HT-29 (cell line): ENCODE data around the gene THAP10. TPM values are rescaled to one million over a fixed set of nuclear protein-coding genes. Genes with fewer than 3 reads are reported as not detected.

Experiments used
- DNase-seq: peaks from one replicate; pipeline ENCODE4 v3.0.0-alpha.2; 2015; ENCODE audit warnings: low spot score
- total RNA-seq: library from RNA; depleted of rRNA; stranded (reverse); fragments of >200 nt; shearing (Covaris generic); gene quantifications from 2 replicates; pipeline ENCODE4 v1.2.3, GENCODE V29; 2014; rRNA removed

The THAP10 gene
- total RNA-seq, 1 experiment from 2014 or later, result 2.7 TPM

- DNase-seq, result no peak
Observed at GRCh38 chr15:70853973-70854665, 38.1 kb downstream of the THAP10 start, which contains the start of gene LARP6. TSS of gene LARP6 (minus strand) at chr15:70854157. CDS start at chr15:70854088, 69 bp downstream.

DNA sequence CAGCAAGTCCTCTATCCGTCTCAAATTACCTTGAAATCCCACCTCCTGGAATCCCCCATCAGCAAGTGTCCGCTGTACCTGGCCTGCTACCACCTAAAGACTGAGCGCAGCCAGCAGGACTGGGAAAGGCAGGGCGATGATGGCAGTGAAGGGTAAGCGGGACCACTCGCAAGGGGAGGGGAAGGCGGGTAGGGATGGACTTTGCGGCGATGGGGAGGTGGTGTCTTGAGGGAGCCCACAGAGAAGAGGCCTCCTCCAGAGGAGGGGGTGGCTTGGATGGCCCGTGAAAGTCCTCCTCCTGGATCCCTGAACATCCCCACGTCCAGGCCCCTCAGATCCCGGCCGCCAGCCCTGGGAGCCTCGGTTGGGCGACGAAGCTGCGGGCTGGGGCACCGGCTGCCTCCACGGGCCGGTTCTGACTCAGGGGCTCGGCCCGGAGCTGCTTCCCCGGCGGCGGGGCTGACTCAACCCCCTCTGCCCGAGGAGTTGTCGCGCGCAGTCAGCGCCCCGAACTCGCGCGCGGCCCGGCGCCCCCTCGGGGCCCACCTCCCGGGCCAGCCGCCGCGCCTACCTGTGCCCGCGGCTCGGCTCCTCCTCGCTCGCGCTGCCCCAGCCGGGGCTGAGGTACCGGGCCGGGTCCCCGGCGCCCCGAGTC is 38.8 kb downstream of the THAP10 start:
- no peak for DNase-seq

DNA sequence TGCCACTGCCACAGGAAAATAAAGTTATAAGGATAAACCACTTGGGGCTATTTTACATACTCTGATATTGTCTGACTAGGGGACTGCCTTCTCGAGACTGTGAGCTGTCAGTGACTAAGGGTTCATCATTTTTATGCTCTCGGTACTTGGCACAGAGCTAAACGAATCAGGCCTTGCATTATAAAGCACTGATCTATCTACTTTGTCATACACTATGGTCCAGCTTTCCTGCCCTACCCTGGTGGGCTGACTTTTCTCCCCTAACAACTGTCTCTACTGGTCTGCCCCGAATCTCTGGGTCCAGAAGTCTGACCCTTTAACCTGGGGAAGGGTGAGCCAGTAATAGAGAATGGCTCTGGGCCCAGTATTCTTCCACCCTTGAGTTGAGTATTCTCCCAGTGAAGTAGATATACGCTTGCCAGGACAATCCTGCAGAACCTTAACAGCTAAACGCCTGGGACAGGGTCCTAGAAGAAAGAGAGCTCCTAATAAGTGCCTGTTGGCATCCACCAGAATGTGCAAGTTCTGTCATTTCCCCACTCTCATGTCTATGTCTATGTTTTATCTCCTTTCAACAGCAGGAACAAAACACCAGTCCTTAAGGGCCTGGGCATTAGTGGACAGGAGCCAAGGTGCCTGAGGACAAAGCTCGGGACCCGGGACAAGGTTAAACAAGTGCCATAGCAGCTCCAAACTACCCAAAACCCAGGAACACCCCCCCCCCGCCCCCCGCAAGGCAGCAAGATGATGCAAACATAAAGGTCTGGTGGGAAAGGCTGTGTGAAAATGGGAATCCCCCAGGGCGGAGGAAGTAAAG is 39.5 kb downstream of the THAP10 start:
- no peak for DNase-seq

DNA sequence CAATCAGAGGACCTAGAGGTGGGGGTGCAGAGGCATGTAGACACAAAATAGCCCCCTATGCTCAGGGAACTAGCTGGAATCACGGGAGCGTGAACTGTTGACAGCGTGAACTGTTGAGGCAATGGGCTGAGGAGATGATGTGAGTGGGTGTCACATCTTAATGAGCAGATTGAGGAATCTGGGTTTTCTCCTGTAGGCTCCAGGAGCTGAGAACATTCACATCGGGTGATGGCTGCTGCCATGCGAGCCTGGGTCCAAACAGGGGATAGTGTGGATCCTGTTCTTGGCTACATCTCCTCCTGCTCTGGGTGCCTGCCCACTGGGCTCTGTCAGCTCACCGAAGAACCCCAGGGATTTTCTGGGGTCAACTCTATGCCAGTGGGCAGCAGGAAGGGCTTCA is 40.3 kb downstream of the THAP10 start:
- DNase-seq, result no peak

DNA sequence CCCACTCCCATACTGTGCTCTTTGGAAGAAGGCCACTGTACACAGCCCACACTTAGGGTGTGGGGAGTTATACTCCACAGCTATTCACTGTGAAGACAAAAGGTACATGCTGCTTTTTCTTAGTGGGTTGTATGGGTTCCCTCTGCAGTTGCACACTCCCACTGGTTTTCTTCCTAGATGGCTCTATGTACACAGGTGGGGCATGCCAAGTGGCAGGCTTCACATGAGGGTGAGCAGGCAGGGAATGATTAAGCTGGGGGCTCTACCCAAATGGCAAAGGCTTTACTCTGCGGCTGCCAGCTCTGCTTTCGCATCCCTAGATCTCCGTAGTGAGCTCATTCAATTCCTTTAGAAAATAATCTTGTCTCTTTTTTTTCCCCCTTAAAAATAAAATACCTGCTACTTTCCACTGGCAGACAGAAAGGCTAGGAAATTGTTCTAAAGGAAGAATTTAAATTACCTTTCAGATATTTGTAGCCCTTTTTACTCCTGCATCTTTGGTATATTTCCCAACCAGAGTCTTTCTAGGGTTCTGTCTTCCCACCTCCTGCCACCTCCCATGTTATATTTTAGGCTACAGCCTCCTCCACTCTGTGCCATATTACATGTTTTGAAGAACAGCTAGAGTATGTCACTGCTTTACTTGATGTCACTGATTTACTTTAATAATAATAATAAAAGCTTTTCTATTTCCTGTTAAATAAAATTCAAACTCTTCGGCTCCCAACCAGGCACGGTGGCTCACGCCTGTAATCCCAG is 46.5 kb downstream of the THAP10 start:
- no peak for DNase-seq

DNA sequence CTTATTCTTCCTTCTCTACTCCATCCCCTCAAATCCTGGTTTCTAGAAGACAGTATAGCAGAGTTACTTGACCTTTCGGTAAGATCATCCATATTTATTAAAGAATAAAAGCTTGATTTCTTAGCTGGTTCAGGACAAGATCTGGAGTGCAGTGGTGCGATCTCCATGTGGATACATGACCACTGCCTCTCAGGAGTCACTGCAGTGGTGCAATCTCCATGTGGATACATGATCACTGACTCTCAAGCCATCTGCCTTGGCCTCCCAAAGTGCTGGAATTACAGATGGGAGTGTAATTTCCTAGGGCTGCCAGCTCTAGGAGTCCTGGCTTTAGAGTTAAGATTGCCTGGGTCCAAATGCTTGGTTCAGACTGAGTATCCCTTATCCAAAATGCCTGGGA is 54.8 kb downstream of the THAP10 start:
- DNase-seq, result no peak

DNA sequence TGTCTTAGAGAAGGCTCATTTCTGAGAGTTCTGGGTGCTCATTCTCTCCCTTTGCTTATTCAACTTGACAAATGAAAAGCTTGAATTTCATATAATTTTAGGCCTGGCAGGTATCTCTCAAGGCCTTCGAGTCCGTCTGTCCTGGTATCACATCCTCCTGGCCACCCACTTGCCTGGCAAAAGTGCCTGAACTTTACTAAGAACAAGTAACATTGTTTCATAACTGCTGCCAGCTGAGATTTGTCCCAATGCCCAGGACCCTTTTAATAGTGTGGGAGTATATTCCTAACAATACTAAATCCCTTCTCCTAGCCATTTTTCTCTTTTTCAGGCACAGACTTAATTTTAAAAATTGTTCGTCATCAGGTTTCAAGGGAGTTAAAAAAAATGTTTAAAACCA is 56.4 kb downstream of the THAP10 start:
- no peak for DNase-seq

DNA sequence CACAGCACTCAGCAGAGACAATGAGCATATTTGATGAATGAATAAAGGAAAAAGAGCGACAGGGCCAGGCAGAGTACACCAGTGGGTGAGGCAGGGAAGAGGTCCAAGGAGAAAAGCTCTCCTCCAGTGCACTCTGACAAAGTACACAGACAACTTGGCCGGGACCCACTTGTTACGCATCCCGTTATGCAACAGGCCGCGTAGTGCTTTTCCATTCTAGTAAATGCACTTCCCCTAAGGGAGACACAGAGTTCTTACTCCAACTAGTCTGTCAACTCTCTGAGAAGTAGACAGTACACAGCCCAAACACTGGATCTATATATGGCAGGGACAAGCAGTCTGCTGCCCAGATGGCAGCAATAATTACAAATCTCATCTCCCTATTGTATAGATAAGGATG is 56.8 kb downstream of the THAP10 start:
- DNase-seq, result no peak

DNA sequence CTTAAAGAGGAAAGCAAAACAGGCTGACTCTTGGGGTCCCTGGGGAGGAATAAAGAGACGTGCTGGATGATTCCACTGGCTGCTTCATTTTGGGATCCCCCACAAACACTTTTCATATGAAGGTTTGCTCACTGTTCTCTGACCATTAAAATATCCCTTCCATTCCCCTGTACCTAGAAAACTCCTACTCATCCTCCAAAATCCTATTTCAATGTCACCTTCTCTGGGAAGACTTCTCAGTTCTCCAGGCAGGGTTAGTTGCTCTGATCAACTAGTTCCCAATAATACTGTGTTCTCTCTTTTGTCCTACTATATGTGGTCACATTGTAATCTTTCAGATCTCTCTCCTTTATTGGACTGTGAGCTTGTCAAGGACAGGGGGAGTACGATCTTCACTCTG is 57.2 kb downstream of the THAP10 start:
- no peak for DNase-seq

GRCh38 chr15:70833861-70834765 is 58.1 kb downstream of the THAP10 start:
- peak; percentile 65 for DNase-seq

DNA sequence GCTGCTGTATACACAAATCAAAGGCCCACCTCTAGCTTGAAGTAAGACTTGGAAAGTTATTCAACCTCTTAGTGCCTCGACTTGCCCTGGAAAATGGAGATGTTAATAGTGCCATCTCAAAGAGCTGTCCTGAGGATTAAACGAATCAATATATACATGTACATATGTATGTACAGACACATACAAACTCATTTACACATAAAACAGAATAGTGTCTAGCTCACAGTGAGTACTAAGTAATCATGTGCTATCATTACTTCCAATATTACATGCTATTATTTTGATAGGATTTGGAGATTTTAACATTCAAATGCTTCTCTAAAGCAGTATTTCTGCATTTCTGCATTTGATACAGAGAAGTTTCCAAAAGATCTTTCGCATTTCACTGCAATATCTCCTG is 58.8 kb downstream of the THAP10 start:
- DNase-seq, result no peak

DNA sequence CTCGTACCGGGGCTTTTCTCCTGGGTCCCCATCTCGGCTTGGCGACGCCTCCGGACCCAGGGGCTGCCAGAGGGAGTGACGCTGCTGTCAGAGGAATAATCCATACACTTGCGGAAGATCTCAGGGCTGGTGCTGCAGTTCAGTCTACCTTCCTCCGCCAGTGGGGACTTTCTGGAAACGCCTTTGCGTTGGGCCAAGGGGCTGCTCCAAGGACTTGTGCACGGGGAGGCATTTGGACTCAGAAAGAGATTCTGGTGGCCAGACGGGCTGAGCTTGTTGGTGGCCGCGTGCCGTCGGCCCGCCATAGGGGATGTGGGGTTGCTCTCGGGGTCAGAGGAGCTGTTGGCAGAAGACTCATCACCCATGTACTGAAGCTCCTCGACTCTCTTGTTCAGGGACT is 60.1 kb downstream of the THAP10 start:
- DNase-seq, result no peak

Other genes starting within 250 kb of the THAP10 start
- 20.2 and 20.5 TPM in 2 replicates for gene UACA, start 128.9 kb downstream of the THAP10 start, total RNA-seq
- 4.4 and 5.6 TPM in 2 replicates for gene LARP6, start 38.3 kb downstream of the THAP10 start, total RNA-seq
- gene LRRC49, start 393 bp upstream of the THAP10 start, total RNA-seq, result 4.2 and 5.9 TPM in 2 replicates
- 19.5 and 31.9 TPM in 2 replicates for gene THSD4, start 223.0 kb upstream of the THAP10 start, total RNA-seq